ENCODE measurements around the gene DISP1.
A peak's percentile ranks its signal among the peaks of the same experiment; 100 is the strongest.
"Not testable (repeated sequence)": the region's sequence is repeated elsewhere in the genome, so short reads cannot be mapped to it uniquely, and the experiment has no call there.

The DISP1 gene

GRCh38 chr1:222794656-222795474, 20.0 kb upstream of the DISP1 start:
- no peak for DNase-seq (ENCODE audit: low read depth)

- DNase-seq (ENCODE audit: low read depth) = no peak
Observed at GRCh38 chr1:222798116-222798515, 16.7 kb upstream of the DISP1 start.

GRCh38 chr1:222798975-222799374, 15.9 kb upstream of the DISP1 start:
- no peak for DNase-seq (ENCODE audit: low read depth)

GRCh38 chr1:222801067-222801466, 13.8 kb upstream of the DISP1 start:
- DNase-seq (ENCODE audit: low read depth) = no peak

- DNase-seq (ENCODE audit: low read depth) = no peak
Observed at GRCh38 chr1:222811671-222812070, 3.2 kb upstream of the DISP1 start.

- DNase-seq (ENCODE audit: low read depth) = no peak
Observed at GRCh38 chr1:222813866-222814535, 838 bp upstream of the DISP1 start.

- no peak for DNase-seq (ENCODE audit: low read depth)
Observed at GRCh38 chr1:222815440-222815765, 564 bp downstream of the DISP1 start.

GRCh38 chr1:222817529-222817928, 2.7 kb downstream of the DISP1 start:
- DNase-seq (ENCODE audit: low read depth) = peak; percentile 69

- DNase-seq (ENCODE audit: low read depth) = no peak
Observed at GRCh38 chr1:222818171-222818570, 3.3 kb downstream of the DISP1 start.

- no peak for DNase-seq (ENCODE audit: low read depth)
Observed at GRCh38 chr1:222820171-222820712, 5.4 kb downstream of the DISP1 start.

GRCh38 chr1:222821239-222821638, 6.4 kb downstream of the DISP1 start:
- no peak for DNase-seq (ENCODE audit: low read depth)

GRCh38 chr1:222823695-222824094, 8.9 kb downstream of the DISP1 start:
- DNase-seq (ENCODE audit: low read depth) = no peak

- DNase-seq (ENCODE audit: low read depth) = no peak
Observed at GRCh38 chr1:222824641-222825040, 9.8 kb downstream of the DISP1 start.

- no peak for DNase-seq (ENCODE audit: low read depth)
Observed at GRCh38 chr1:222828939-222829338, 14.1 kb downstream of the DISP1 start.

GRCh38 chr1:222829868-222830267, 15.0 kb downstream of the DISP1 start:
- DNase-seq (ENCODE audit: low read depth) = no peak

GRCh38 chr1:222833356-222833876, 18.6 kb downstream of the DISP1 start:
- no peak for DNase-seq (ENCODE audit: low read depth)

- DNase-seq (ENCODE audit: low read depth) = no peak
Observed at GRCh38 chr1:222843469-222844410, 28.9 kb downstream of the DISP1 start.

GRCh38 chr1:222844411-222844779, 29.6 kb downstream of the DISP1 start:
- no peak for DNase-seq (ENCODE audit: low read depth)

GRCh38 chr1:222845763-222846162, 30.9 kb downstream of the DISP1 start:
- no peak for DNase-seq (ENCODE audit: low read depth)

GRCh38 chr1:222850550-222850949, 35.7 kb downstream of the DISP1 start:
- not testable (repeated sequence) for DNase-seq (ENCODE audit: low read depth)

GRCh38 chr1:222852326-222852725, 37.5 kb downstream of the DISP1 start:
- no peak for DNase-seq (ENCODE audit: low read depth)

GRCh38 chr1:222861062-222861461, 46.2 kb downstream of the DISP1 start:
- DNase-seq (ENCODE audit: low read depth) = no peak

Data from HS-27A (cell line).